HepG2 (cell line): Measurements from ENCODE around the gene STAT6. TPM values are rescaled to one million over a fixed set of nuclear protein-coding genes. Genes with fewer than 3 reads are reported as not detected.

Experiments used
- ATAC-seq: fragments of 200-7000 bp; cut with Tn5 transposase; 3 replicates; pipeline ENCODE4 v1.9.1; 2020; ENCODE audit warnings: mild to moderate bottlenecking, moderate library complexity
- BruUV-seq: library from RNA; stranded (reverse); fragments of 400-500 nt; replicated peaks from 2 replicates; lab custom pipeline; 2021; lab: Mats Ljungman, UMichigan
- CTCF ChIA-PET: fragments of 300-600 bp; formaldehyde crosslinking; extraction: SDS; loops from one replicate; lab custom pipeline; 2021; ENCODE audit warnings: low total read pairs, inconsistent platforms, low intra/inter-chr PET ratio; lab: Yijun Ruan, JAX
- POLR2A ChIA-PET: fragments of 350-600 bp; sonication (Branson Sonifier 250); formaldehyde crosslinking; loops from one replicate; lab custom pipeline; 2020; ENCODE audit warnings: antibody characterized with exemption, inconsistent platforms; lab: Yijun Ruan, JAX
- DNase-seq: peaks from one replicate; pipeline ENCODE4 v3.0.0-alpha.2; 2015; ENCODE audit warnings: low spot score
- FAIRE-seq: peaks from 3 replicates; lab custom pipeline; 2011; peaks lifted over from hg19 to GRCh38; lab: Jason Lieb, UNC
- H2AFZ ChIP-seq: one replicate; pipeline ENCODE4 v1.6.1; 2011; ENCODE audit warnings: low read length, inconsistent platforms
- H3K27ac ChIP-seq: fragments of 300-600 bp; 3 replicates; pipeline ENCODE4 v1.8.0; 2011; ENCODE audit warnings: mixed run types, mild to moderate bottlenecking, mixed read lengths, low read length, inconsistent platforms; ENCODE audit not compliant: insufficient read depth; ENCODE audit errors: extremely low read length
- H3K27me3 ChIP-seq, 2 experiments: fragments of 200-600 bp in 1 of 2; 2 replicates in 1 of 2; 3 replicates in 1 of 2; pipeline versions ENCODE4 v1.6.0 to v1.8.0; 2011; ENCODE audit warnings: low read length in 2 of 2, mild to moderate bottlenecking in 2 of 2, moderate library complexity in 2 of 2, inconsistent platforms in 1 of 2; ENCODE audit not compliant: insufficient read depth in 2 of 2, control insufficient read depth in 1 of 2
- H3K36me3 ChIP-seq, 2 experiments: fragments of 200-600 bp in 1 of 2; replicated peaks in 1 of 2; 2 replicates in 1 of 2; 3 replicates in 1 of 2; pipeline versions ENCODE4 v1.5.1 to v1.8.0; 2011; ENCODE audit warnings: low read length in 2 of 2, inconsistent platforms in 1 of 2; ENCODE audit not compliant: insufficient read depth in 2 of 2, control insufficient read depth in 1 of 2
- H3K4me1 ChIP-seq: 2 replicates; pipeline ENCODE4 v1.5.1; 2012; ENCODE audit warnings: low read length, inconsistent platforms; ENCODE audit not compliant: insufficient read depth
- H3K4me2 ChIP-seq: 2 replicates; pipeline ENCODE4 v1.6.0; 2011; ENCODE audit warnings: low read depth, low read length, inconsistent platforms
- H3K4me3 ChIP-seq, 3 experiments: fragments of 200-600 bp in 1 of 3; sonication (generic), shearing (Covaris generic) in 1 of 3; replicated peaks in 1 of 3; 2 replicates each; pipeline ENCODE4 v1.5.1; 2011 to 2016; ENCODE audit warnings: low read length in 3 of 3, inconsistent platforms in 2 of 3, low read depth in 2 of 3, mild to moderate bottlenecking in 2 of 3, control low read depth in 1 of 3, mixed read lengths in 1 of 3; ENCODE audit not compliant: insufficient read depth in 1 of 3
- H3K79me2 ChIP-seq: one replicate; pipeline ENCODE4 v1.6.1; 2011; ENCODE audit warnings: low read length, inconsistent platforms; ENCODE audit not compliant: insufficient read depth
- H3K9ac ChIP-seq: 2 replicates; pipeline ENCODE4 v1.6.0; 2011; ENCODE audit warnings: mild to moderate bottlenecking, low read depth, low read length, inconsistent platforms; ENCODE audit not compliant: insufficient read depth
- H3K9me3 ChIP-seq: 2 replicates; pipeline ENCODE4 v1.5.1; 2012; ENCODE audit warnings: mild to moderate bottlenecking, low read length
- H4K20me1 ChIP-seq: 2 replicates; pipeline ENCODE4 v1.6.0; 2011; ENCODE audit warnings: inconsistent platforms, mild to moderate bottlenecking, low read length, moderate library complexity; ENCODE audit not compliant: insufficient read depth
- BCL3 ChIP-seq: sonication (generic); formaldehyde crosslinking; IDR thresholded peaks from 2 replicates; pipeline ENCODE4 v1.5.1; 2020; ENCODE audit warnings: mild to moderate bottlenecking, missing genetic modification reagents, moderate library complexity
- MED1 ChIP-seq: sonication (generic); formaldehyde crosslinking; IDR thresholded peaks from 2 replicates; pipeline ENCODE4 v1.4.0; 2020; ENCODE audit warnings: missing genetic modification reagents
- MXD1 ChIP-seq: sonication (generic); formaldehyde crosslinking; IDR thresholded peaks from 2 replicates; pipeline ENCODE4 v1.4.0; 2020; ENCODE audit warnings: mild to moderate bottlenecking, missing genetic modification reagents
- RARG ChIP-seq: sonication (generic); formaldehyde crosslinking; IDR thresholded peaks from 2 replicates; pipeline ENCODE4 v1.4.0; 2020; ENCODE audit warnings: low read depth, mild to moderate bottlenecking, missing genetic modification reagents
- ZKSCAN1 ChIP-seq: fragments of 150-350 bp; IDR thresholded peaks from 2 replicates; pipeline ENCODE4 v1.6.1; 2014; ENCODE audit warnings: low read length
- ZNF350 ChIP-seq: sonication (generic); formaldehyde crosslinking; IDR thresholded peaks from 2 replicates; pipeline ENCODE4 v1.4.0; 2020; ENCODE audit warnings: mild to moderate bottlenecking, low read depth, missing genetic modification reagents, borderline replicate concordance
- ZNF431 ChIP-seq: sonication (generic); formaldehyde crosslinking; IDR thresholded peaks from 2 replicates; pipeline ENCODE4 v1.9.0; 2022; ENCODE audit warnings: missing genetic modification reagents, low read depth, mild to moderate bottlenecking, borderline replicate concordance
- ZNF44 ChIP-seq: sonication (generic); formaldehyde crosslinking; IDR thresholded peaks from 2 replicates; pipeline ENCODE4 v1.5.1; 2020; ENCODE audit warnings: mild to moderate bottlenecking, missing genetic modification reagents
- ZNF512 ChIP-seq: sonication (generic); formaldehyde crosslinking; IDR thresholded peaks from 2 replicates; pipeline ENCODE4 v1.4.0; 2020; ENCODE audit warnings: mild to moderate bottlenecking, missing genetic modification reagents
- WGBS: methylation state at CpG from one replicate; pipeline ENCODE4 v1.1.6; 2017; ENCODE audit warnings: low lambda C conversion rate; 5-methylcytosine and 5-hydroxymethylcytosine counted together
- in situ Hi-C: cut with HindIII; loops from 2 replicates; pipeline ENCODE4 v1.10.0; 2017; ENCODE audit warnings: low pct_unique_long_range_greater_than_20kb; ENCODE audit not compliant: extremely low pct_ligation_motif_present
- intact Hi-C: fragments of 100-400 bp; cut with micrococcal nuclease; formaldehyde crosslinking; loops from one replicate; pipeline ENCODE4 v1.10.0; 2022; ENCODE audit not compliant: unreplicated experiment
- polyA plus RNA-seq, 8 experiments: library from polyadenylated mRNA; depleted of rRNA in 3 of 8; stranded (reverse) in 7 of 8; unstranded in 1 of 8; fragments of >200 nt; fragmentation: Illumina TruSeq in 4 of 8; extraction: Trizol in 4 of 8; gene quantifications; 2 replicates each; pipeline versions ENCODE4 v1.2.1 to v1.2.3, GENCODE V29; 2011 to 2016; ENCODE audit warnings: low read depth in 4 of 8, missing spikeins in 1 of 8, mixed read lengths in 1 of 8; ENCODE audit not compliant: insufficient read depth in 1 of 8
- total RNA-seq, 5 experiments: library from RNA; depleted of rRNA; stranded (reverse); fragments of >200 nt; fragmentation: Illumina TruSeq; extraction: Trizol; gene quantifications; 2 replicates each; pipeline ENCODE4 v1.2.3, GENCODE V29; 2016; ENCODE audit warnings: low read depth in 1 of 5
- TF ChIP-seq, protein P1 (sequence below): sonication (generic); formaldehyde crosslinking; IDR thresholded peaks from 2 replicates; pipeline ENCODE4 v1.4.0; 2020; ENCODE audit warnings: missing genetic modification reagents

Gene STAT6
- total and polyA plus RNA-seq, 2 of the 13 experiments (the other 11 are each of a cell fraction or from before 2014, with no cell fraction given), result 28.0 to 62.2 TPM

DNA sequence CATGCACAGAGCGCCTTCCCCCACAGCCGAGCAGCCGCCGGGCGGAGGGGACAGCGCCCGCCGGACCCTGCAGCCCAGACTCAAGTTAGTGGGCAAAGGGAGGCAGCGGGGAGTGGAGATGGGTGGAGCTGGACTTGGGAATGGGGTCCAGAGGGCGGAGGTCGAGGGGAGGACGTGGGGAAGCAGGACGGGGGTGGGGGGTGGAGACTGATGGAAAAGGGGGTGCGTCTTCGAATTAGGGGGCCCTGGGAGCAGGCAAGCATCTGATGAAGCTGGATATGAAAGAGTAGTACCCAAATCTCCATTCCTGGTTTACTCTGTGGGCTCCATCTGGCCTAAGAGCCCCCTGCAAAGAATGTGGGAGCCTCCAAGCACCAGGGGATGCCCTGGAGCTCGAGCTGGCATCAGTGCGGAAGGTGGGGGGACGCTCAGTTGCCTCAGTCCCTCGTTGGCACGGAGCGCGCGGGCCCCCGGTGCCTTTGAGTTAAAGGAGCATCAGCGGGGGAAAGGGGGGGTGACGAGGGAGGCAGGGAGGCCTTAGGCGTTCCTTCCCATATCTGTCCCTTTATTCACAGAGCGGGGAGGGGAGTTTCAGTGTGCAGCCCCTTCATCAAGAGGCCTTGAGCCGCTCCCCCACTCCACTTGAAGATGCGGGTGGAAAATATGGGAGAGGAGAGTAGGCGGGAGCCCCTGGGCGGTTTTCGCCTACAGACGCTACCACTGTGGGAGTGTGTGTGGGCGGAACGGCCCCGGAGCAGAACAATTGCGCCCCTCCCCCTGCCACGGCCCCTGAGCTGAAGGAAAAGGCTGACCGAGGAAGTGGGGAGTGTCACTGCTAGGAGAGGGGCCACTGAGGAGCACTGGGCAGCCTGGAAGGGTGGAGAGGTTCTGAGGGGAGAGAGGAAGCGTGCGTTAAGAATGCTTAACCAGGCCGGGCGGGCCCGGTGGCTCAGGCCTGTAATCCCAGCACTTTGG, 21.6 kb downstream of the STAT6 start:
- peak overlapping the region; percentile 82 for H3K9ac ChIP-seq
- no TSS peak for BruUV-seq
- no peak for DNase-seq
- TF ChIP-seq, protein P1, sequence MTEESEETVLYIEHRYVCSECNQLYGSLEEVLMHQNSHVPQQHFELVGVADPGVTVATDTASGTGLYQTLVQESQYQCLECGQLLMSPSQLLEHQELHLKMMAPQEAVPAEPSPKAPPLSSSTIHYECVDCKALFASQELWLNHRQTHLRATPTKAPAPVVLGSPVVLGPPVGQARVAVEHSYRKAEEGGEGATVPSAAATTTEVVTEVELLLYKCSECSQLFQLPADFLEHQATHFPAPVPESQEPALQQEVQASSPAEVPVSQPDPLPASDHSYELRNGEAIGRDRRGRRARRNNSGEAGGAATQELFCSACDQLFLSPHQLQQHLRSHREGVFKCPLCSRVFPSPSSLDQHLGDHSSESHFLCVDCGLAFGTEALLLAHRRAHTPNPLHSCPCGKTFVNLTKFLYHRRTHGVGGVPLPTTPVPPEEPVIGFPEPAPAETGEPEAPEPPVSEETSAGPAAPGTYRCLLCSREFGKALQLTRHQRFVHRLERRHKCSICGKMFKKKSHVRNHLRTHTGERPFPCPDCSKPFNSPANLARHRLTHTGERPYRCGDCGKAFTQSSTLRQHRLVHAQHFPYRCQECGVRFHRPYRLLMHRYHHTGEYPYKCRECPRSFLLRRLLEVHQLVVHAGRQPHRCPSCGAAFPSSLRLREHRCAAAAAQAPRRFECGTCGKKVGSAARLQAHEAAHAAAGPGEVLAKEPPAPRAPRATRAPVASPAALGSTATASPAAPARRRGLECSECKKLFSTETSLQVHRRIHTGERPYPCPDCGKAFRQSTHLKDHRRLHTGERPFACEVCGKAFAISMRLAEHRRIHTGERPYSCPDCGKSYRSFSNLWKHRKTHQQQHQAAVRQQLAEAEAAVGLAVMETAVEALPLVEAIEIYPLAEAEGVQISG (CRISPR knock-in tag), result 0 out of 2 replicates have a peak, but pooled peaks have one; percentile 29
- TF ChIP-seq ZNF44 (CRISPR knock-in tag) (no peak), BCL3 (CRISPR knock-in tag) (no peak), ZNF431 (CRISPR knock-in tag) (no peak), RARG (no peak), MED1 (CRISPR knock-in tag) (0 out of 2 replicates have a peak, but pooled peaks have one; percentile 8), ZNF512 (CRISPR knock-in tag) (no peak), ZNF350 (0 out of 2 replicates have a peak, but pooled peaks have one; percentile 20), MXD1 (no peak), ZKSCAN1 (no peak)

More for the DNA sequence above, 21.6 kb downstream of the STAT6 start:
- Histone ChIP-seq H4K20me1 (0 out of 2 replicates have a peak, but pooled peaks cover 6% of the 10 kb centered on the region), H3K4me2 (peak overlapping the region; percentile 81), H3K79me2 (peaks cover 15% of the 10 kb centered on the region), H3K27ac (peak overlapping the region; percentile 83), H3K36me3 (peaks cover 9 to 29% of the 10 kb centered on the region in 2 experiments; a peak in 4 of 5 replicates), H3K9me3 (no peaks in the 10 kb centered on the region), H3K4me1 (peaks cover 28% of the 10 kb centered on the region), H3K4me3 (peak overlapping the region; percentile 83 to 93 (median 84)), H2AFZ (no peak overlapping the region), H3K27me3 (no peaks in the 10 kb centered on the region; a peak in 1 of 5 replicates)
- in situ Hi-C loops (no loop called here), intact Hi-C loops (loop anchor here (2.0 kb wide), 1 partner anchor 21 kb away; the partner anchor contains the start of gene STAT6)
- CTCF ChIA-PET, result interaction anchor here (1.6 kb wide), 1 partner anchor 20 kb away, joined by 3 read pairs; no protein-coding TSS in a partner anchor
- ATAC-seq, result peak; percentile 6
- no peak for FAIRE-seq
- under 1% methylated on average over 38 of the region's 45 CpGs for WGBS
- POLR2A ChIA-PET, result interaction anchor here (0.9 to 5.0 kb wide), 10 partner anchors 10 to 431 kb away, joined by 3 to 184 read pairs (median 6); partner anchors contain the start of genes DDIT3, LRP1, NEMP1 and SHMT2
